ENCODE measurements around the gene NNMT.

NNMT gene

DNA sequence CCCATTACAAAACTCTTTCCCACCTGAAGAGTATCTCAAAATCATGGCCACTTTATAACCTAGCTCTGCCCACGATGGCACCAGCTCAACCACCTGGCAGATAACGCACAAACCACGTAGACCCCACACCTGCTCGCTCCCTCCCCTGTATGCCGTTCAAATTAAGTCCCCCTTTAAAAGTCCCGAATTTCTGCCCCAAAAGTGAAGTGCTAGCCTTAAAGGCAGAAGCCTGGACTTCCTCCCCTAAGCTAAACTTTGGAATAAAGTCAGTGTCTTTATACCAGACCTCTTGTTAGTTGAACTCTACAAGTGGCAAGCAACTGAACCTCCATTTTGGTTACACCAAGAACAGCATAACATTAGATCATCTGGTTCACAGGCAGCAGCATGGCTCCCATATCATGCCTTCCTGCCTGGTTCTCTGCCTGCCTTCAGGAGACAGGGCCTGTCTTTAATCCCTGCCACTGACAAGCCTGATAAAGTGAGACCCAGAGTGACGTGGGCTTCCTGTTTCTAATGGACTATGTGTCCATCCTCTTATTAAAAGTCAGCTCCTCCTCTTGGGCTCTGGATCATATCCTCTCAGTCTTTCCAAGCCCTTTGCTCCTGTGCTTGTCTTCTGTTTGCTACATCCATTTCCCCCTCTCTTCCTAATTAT lies 32.6 kb upstream of the NNMT start:
- no peaks in the 10 kb centered on the region for H3K27me3 ChIP-seq
- H3K4me3 ChIP-seq, result no peak overlapping the region
- no peaks in the 10 kb centered on the region for H3K9me3 ChIP-seq
- H3K36me3 ChIP-seq, result peaks cover 0 to 4% (median 0%) of the 10 kb centered on the region in 3 donors
- peaks cover 0 to 36% (median 14%) of the 10 kb centered on the region in 4 donors for H3K4me1 ChIP-seq
- intact Hi-C loops (cut with DNase I; ENCODE audit: low total_unique reads), result loop anchor here (5.0 kb wide), 3 partner anchors 226 to 366 kb away; no protein-coding TSS in a partner anchor
- H3K27ac ChIP-seq, result no peak overlapping the region
- DNase-seq, result no peak
- TF ChIP-seq, protein P1, sequence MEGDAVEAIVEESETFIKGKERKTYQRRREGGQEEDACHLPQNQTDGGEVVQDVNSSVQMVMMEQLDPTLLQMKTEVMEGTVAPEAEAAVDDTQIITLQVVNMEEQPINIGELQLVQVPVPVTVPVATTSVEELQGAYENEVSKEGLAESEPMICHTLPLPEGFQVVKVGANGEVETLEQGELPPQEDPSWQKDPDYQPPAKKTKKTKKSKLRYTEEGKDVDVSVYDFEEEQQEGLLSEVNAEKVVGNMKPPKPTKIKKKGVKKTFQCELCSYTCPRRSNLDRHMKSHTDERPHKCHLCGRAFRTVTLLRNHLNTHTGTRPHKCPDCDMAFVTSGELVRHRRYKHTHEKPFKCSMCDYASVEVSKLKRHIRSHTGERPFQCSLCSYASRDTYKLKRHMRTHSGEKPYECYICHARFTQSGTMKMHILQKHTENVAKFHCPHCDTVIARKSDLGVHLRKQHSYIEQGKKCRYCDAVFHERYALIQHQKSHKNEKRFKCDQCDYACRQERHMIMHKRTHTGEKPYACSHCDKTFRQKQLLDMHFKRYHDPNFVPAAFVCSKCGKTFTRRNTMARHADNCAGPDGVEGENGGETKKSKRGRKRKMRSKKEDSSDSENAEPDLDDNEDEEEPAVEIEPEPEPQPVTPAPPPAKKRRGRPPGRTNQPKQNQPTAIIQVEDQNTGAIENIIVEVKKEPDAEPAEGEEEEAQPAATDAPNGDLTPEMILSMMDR (IDR thresholded peaks at IDR 0.05), result no peak

DNA sequence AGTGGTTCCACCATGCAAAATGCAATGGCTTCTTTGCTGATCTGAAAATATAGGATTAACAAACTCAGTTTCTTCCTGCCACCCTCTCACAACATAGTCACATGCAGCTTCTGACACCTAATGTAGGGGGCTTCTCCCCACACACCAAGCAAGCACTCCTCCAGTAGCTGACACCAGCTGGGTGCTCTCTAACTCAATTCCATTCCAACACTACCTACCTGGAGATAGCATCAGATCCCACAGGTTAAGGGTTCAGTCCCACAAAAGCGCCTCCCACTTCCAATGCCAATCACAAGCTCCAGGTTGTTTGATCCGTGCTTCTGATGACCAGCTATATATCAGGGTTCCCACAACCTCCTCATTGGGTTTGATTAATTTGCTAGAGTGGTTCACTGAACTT lies 31.8 kb upstream of the NNMT start:
- TF ChIP-seq, protein P1 (IDR thresholded peaks at IDR 0.05), result no peak
- Histone ChIP-seq H3K27ac (no peak overlapping the region), H3K27me3 (no peaks in the 10 kb centered on the region), H3K4me1 (peaks cover 0 to 29% (median 10%) of the 10 kb centered on the region in 4 donors), H3K9me3 (no peaks in the 10 kb centered on the region), H3K4me3 (no peak overlapping the region), H3K36me3 (peaks cover 0 to 4% (median 0%) of the 10 kb centered on the region in 3 donors)
- intact Hi-C loops (cut with DNase I; ENCODE audit: low total_unique reads), result loop anchor here (5.0 kb wide), 3 partner anchors 227 to 367 kb away; no protein-coding TSS in a partner anchor
- DNase-seq, result no peak

GRCh38 chr11:114265122-114265878 lies 30.9 kb upstream of the NNMT start:
- DNase-seq, result no peak
- Histone ChIP-seq H3K4me3 (no peak overlapping the region), H3K36me3 (peaks cover 2 to 4% (median 3%) of the 10 kb centered on the region in 3 donors), H3K27me3 (no peaks in the 10 kb centered on the region), H3K4me1 (peaks cover 0 to 20% (median 8%) of the 10 kb centered on the region in 4 donors), H3K27ac (peak overlapping the region in 1 of 2 donors; percentile 8), H3K9me3 (no peaks in the 10 kb centered on the region)
- TF ChIP-seq, protein P1 (IDR thresholded peaks at IDR 0.05), result no peak
- intact Hi-C loops (cut with DNase I; ENCODE audit: low total_unique reads), result no loop called here

DNA sequence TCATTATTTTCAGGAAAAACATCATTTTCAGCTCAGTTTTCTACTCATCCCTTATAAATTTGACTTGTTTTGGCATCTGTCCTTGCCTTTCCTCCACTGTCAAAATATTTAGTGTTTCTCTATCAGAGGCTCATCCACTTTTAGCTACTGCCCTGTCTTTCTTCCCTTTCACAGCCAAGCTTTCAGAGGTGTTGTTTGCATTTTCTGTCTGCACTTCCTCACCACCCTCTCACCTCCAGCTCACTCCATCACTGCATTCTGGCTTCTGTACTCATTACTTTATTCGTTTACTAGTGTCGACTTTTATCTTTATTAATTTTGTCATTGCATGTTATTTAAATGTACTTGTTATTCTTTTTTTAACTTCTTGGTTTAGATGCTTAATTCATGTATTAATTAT lies 26.7 kb upstream of the NNMT start:
- no peak overlapping the region for H3K27ac ChIP-seq
- intact Hi-C loops (cut with DNase I; ENCODE audit: low total_unique reads), result no loop called here
- TF ChIP-seq, protein P1 (IDR thresholded peaks at IDR 0.05), result no peak

DNA sequence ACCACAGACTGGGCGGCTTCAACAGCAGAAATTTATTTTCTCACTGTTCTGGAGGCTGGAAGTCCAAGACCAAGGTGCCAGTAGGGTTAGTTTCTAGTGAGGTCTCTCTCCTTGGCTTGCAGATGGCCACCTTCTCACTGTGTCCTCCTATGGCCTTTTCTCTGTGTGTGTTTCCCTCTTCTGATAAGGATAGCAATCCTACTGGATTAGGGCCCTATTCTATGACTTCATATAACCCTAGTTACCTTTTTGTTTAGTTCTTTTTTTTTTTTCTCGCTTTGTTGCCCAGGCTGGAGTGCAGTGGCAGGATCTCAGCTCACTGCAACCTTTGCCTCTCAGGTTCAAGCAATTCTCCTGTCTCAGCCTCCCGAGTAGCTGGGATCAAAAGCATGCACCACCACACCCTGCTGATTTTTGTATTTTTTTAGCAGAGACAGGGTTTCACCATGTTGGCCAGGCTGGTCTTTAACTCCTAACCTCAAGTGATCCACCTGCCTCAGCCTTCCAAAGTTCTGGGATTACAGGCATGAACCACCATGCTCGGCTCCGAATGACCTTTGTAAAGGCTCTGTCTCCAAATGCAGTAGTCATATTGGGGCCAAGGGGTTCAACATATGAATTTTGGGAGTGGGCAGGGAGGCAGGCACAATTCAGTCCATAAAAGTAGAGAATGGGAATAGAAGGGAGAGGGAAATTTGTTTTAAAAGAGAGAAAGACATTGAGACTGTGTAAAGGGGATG lies 25.5 kb upstream of the NNMT start:
- Histone ChIP-seq H3K4me1 (peaks cover 0 to 11% (median 0%) of the 10 kb centered on the region in 4 donors), H3K9me3 (no peaks in the 10 kb centered on the region), H3K36me3 (peaks cover 12 to 30% (median 22%) of the 10 kb centered on the region in 3 donors), H3K4me3 (no peak overlapping the region), H3K27me3 (no peaks in the 10 kb centered on the region), H3K27ac (no peak overlapping the region)
- intact Hi-C loops (cut with DNase I; ENCODE audit: low total_unique reads), result no loop called here
- TF ChIP-seq, protein P1 (IDR thresholded peaks at IDR 0.05), result no peak
- DNase-seq, result no peak

More for the DNA sequence above, 26.7 kb upstream of the NNMT start:
- no peak for DNase-seq
- no peak overlapping the region for H3K4me3 ChIP-seq
- H3K9me3 ChIP-seq, result no peaks in the 10 kb centered on the region
- H3K27me3 ChIP-seq, result no peaks in the 10 kb centered on the region
- peaks cover 10 to 25% (median 15%) of the 10 kb centered on the region in 3 donors for H3K36me3 ChIP-seq
- peaks cover 0 to 4% (median 0%) of the 10 kb centered on the region in 4 donors for H3K4me1 ChIP-seq
